Measurements from ENCODE around the gene ASF1B. TPM values are rescaled to one million over a fixed set of nuclear protein-coding genes. Genes with fewer than 3 reads are reported as not detected.

The ASF1B gene
- total RNA-seq, 1 donor from 2014 or later = 90.2 TPM

DNA sequence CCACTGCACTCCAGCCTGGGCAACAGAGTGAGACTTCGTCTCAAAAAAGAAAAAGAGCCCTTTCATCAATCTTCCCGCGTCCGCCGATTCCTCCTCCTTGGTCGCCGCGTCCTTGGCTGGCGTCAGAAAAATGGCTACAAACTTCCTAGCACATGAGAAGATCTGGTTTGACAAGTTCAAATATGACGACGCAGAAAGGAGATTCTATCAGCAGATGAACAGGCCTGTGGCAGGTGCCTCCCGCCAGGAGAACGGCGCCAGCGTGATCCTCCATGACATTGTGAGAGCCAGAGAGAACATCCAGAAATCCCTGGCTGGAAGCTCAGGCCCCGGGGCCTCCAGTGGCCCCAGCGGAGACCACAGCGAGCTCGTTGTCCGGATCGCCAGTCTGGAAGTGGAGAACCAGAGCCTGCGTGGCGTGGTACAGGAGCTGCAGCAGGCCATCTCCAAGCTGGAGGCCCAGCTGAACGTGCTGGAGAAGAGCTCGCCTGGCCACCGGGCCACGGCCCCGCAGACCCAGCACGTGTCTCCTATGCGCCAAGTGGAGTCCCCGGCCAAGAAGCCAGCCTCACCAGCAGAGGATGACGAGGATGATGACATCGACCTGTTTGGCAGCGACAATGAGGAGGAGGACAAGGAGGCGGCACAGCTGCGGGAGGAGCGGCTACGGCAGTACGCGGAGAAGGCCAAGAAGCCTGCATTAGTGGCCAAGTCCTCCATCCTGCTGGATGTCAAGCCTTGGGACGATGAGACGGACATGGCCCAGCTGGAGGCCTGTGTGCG, 65.9 kb downstream of the ASF1B start:
- peaks cover 15% of the 10 kb centered on the region for H3K4me1 Mint-ChIP-seq
- no peak overlapping the region for H3K27ac Mint-ChIP-seq
- H3K27me3 Mint-ChIP-seq = peaks cover 12% of the 10 kb centered on the region
- peaks cover 2% of the 10 kb centered on the region for H3K36me3 Mint-ChIP-seq (ENCODE audit: low read depth)
- H3K4me3 Mint-ChIP-seq = no peak overlapping the region
- intact Hi-C loops (cut with micrococcal nuclease) = loop anchor here (5.0 to 10.0 kb wide), 2 partner anchors 83 to 296 kb away; partner anchors contain the start of gene C19orf53
- no peak for DNase-seq
- no peaks in the 10 kb centered on the region for H3K9me3 Mint-ChIP-seq

Other genes starting within 250 kb of the ASF1B start
- gene BRME1, start 230.5 kb downstream of the ASF1B start, total RNA-seq = 16.2 and 18.6 TPM in 2 replicates
- 38.5 and 39.4 TPM in 2 replicates for gene CC2D1A, start 230.4 kb downstream of the ASF1B start, total RNA-seq
- not detected in 2 replicates for gene PODNL1, start 198.2 kb downstream of the ASF1B start, total RNA-seq
- gene DCAF15, start 184.1 kb downstream of the ASF1B start, total RNA-seq = 61.5 and 63.2 TPM in 2 replicates
- gene RFX1, start 130.3 kb downstream of the ASF1B start, total RNA-seq = 17.0 and 18.0 TPM in 2 replicates
- not detected in 2 replicates for gene RLN3, start 108.4 kb downstream of the ASF1B start, total RNA-seq
- 81.6 and 86.4 TPM in 2 replicates for gene IL27RA, start 104.8 kb downstream of the ASF1B start, total RNA-seq
- gene PALM3, start 74.5 kb downstream of the ASF1B start, total RNA-seq = 0.28 TPM in 1 of 2 replicates, not detected in the other
- 2.7 and 3.6 TPM in 2 replicates for gene MISP3, start 63.8 kb downstream of the ASF1B start, total RNA-seq
- 0.54 and 0.58 TPM in 2 replicates for gene C19orf67, start 50.8 kb downstream of the ASF1B start, total RNA-seq
- 147 and 152 TPM in 2 replicates for gene SAMD1, start 45.8 kb downstream of the ASF1B start, total RNA-seq
- 62.6 and 64.7 TPM in 2 replicates for gene PRKACA, start 18.8 kb downstream of the ASF1B start, total RNA-seq
- gene ADGRL1, start 69.6 kb upstream of the ASF1B start, total RNA-seq = 14.3 and 17.2 TPM in 2 replicates
- 206 and 209 TPM in 2 replicates for gene ADGRE5, start 244.9 kb upstream of the ASF1B start, total RNA-seq